NCI-H1694 (cell line): ENCODE results near the gene ARMH3.

ENCODE experiments used
- DNase-seq: peaks from one replicate; lab custom pipeline; 2025; lab: John Stamatoyannopoulos, UW

The ARMH3 gene

DNA sequence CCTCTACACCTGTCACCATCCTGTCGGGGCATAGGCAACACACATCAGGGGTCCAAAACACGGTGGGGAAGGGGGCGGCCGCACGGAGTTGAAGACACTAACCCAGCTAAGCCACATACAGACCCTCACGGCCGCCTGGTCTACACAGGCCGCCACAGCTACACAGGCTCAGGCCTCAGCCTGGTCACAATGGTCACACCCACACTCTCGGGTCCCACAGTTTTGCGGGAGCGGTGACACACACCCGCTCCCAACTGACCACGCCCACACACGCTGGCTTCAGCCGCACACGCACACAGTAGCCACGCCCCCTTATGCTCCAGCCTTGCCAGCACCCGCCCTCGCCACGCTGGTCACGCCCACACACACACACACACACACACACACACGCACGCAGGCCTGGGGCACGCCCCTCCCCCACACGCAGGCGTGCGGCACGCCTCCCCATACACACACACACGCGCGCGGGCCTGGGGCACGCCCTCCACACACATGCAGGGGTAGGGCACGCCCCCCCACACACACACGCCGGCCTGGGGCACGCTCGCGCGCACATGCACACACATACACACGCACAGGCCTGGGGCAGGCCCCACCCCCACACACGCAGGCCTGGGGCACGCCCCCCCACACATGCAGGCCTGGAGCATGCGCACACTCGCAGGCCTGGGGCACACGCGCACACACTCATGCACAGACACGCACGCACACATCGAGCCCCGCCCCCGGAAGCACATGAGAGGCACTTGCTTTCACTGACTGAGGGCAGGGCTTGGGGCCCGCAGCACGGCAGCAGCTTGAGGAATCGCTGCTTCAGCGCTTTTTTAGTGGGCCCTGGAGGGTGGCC, 225.4 kb downstream of the ARMH3 start:
- peak; percentile 51 for DNase-seq

DNA sequence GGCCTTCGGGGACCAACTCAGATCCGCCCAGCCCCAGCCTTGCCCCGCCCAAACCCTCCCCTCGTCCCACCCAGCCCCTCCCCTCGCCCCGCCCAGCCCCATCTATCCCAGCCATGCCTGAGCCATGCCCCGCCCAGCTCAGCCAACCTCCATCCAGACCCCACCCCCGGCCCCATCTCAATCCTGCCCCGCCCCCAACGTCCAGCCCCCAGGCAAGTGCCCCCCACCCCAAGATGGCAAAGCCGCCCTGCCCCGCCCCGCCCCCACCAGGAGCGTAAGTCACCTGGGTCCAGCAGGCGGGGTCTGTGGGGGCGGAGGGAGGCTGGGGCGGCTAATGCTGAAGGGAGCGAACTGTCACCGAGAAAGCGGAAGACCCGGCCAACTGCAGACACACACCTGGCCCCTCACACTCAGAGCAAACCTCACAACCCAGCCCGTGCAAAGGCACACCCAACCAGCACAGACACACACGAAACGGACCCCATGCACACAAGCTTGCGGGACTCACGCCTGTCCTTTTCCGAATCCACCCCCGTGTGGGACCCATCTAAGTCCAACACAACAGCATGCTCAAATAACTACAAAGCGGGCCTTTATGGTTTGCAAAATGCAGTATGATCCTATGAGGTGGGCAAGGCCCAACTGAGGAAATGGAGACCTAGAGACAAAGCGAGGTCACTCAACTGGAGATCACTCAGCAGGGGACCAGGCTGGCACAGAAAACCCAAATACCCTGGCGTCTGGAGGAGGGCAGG, 226.2 kb downstream of the ARMH3 start:
- DNase-seq: no peak

DNA sequence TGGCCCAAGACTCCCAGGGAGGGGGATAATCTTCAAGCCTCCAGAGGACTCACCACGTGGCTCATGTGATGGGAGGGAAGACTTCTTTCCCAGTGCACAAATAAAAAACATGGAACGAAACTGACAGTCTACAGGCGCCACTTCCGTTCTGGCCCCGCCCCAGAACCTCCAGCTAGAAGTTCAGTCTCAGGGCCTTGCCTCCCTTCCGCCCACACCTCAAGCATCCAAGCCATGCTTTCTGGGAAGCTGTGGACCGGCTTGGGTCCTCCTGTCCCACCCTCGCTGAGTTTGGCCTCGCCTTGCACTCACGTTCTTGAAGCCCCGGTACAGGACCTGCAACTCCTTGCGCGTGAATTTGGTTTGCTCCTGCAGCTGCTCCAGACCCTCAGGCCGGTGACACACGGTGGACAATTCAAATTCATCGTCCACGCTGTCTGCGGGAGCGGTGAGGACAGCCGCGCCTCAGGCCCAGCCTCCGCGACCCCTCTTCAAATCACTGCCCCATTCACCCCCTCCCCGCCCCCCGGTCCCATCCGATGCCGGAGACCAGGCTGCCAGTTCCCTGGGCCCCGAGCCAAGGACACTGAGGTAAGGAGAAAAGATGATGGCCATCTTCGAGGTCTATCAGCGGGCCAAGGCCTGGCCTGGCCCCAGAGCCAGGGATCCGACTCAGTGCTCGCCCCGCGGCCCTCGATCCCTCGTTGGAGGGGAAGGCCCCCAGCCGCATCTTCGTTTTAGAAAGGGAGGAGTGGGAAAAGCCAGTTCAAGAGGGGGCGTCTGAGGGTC, 227.0 kb downstream of the ARMH3 start:
- DNase-seq: no peak

DNA sequence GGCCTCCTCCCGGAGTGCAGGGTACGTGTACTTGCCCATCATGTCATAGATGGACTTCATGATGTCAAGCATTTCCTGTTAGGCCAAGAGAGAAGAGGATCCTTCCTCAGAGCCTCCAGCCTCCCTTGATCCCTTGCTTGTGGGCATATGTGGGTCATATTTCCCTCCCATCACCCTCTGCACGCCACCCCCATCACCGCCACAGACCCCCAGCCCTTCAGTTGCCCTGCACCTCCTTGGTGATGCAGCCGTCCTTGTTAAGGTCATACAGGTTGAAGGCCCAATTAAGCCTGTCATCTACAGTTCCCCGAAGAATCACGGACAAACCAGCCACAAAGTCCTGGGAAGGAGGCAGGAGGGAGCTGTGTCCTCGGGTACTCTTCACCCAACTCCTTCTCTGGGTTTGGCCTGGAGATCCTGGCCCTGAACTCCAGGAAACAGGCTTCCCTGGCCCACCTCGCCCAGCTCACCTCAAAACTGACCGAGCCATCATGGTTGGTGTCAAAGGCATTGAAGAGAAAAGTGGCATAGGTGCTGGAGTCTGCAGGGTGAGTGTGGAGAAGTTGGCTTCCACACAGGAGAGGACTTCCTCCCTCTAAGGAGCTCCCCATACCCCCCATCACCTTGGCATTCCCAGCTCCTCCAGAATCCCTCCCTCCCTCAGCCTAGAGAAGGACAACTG, 227.9 kb downstream of the ARMH3 start:
- no peak for DNase-seq

DNA sequence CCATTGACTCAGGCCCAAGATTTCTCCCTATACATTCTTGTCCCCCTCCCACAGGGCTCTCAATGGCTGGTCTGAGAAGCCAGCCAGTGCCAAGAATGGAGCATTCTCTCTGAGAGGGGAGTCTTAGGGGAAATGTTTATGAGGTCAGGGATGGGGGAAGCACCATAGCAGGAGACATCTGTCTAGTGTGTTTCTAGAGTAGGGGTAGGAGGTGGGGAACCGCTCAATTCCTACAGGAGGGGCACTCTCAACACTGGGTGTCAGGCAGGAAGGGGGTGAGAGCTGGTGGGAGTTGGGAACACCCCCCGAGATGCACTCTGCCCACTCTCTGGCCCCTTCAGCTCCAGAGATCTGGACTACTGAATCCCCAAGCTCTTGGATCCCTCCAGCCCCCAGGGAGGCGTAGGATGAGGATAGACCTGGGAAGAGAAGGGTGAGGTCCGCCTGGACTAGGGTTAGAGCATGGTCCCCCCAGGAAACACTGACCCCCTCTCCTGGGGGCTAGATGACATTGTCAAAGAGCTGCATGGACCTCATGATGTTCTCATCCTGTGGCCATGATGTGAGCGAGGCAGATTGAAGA, 229.0 kb downstream of the ARMH3 start:
- DNase-seq: no peak

DNA sequence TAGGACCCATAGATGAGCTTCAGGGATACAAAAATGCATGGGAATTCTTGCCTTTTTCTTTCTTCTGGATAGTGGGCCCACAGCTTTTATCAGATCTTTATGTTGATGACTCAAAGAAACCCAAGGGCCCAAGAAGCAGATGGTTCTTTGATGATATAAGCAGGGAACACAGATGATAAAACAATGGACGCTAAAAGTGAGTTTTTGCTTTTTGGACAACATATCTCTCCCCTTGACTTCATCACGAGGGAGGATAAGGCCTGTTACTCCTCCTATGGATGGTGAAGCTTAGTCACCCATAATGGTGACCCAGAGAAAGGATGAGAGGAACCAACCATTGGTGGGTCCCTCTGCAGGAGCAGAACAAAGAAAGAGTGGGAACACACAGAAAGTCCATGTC, 231.2 kb downstream of the ARMH3 start:
- DNase-seq: no peak

DNA sequence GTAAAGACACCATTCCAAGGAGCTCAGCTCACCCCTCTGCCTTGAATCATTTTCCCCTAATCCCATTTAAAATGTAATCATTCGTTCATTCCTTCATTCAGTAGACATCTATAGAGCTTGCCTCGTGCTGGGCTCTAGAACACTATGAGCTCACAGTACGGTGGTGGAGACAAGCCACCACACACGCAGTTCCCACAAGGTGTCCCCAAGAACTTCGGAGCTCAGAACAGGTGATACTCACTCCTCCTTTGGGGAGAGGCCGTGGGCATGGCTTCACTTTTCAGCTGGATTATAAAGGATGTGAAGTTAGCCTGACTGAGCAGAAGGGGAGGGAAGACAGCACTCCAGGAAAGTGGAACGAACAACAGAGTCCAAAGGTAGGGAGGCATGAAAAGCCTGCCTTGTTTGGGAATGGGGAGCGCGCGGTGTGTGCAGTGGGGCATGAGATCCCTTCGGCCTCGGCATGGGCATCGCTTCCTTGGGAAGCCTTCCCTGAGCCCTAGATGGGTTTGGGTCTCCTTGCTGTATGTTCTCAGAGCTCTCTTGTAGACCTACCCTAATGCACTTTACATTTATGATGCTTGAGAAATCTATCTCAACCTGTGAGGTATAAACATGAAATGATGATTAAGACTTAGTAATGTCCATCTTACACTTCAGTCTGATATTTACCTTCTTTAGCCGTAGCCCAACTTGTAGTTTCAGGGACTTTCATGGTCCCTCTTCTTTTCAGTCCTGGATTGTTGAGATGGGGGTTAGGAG, 236.9 kb downstream of the ARMH3 start:
- DNase-seq: no peak

DNA sequence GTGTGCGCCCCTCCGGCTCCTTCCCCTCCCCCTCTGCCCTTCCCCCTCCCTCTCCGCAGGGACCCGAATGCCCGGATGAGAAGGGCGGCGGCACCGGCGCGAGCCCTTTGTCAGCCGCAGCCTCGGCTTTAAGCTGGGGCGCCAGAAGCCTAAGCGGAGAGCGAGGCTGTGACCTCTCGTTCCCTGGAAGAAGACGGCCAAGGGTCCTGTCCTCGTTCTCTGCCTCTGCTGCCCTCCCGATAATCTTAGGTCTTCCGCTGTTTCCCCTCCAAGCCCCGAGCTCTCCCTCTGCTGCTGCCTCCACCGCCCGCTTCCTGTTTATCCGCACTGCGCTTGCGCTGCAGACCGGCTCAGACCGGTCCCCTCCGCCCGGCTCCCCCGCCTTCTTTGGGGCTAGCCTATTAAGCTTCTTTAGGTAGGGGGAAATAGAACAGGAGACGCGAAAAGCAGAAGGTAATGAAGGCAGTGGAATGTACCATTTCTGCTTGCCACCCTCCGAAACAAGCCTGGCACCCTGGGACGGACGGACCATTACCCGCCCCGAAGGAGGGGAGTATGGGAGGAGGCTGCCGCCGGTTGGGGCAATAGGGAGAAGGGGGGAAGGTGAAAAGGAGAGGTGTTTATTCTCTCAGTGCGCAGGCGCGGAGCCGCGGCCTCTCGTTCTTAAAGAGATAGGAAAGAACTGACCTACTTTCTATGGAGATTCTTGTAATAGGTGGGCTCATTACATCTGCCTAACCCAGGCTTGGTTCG, 237.7 kb downstream of the ARMH3 start, which contains the start of gene OGA:
OGA (minus strand) TSS at position 326 of the 753 bp plus-strand sequence. CDS start 422 bp downstream, outside the sequence.
- DNase-seq: peak; percentile 97

DNA sequence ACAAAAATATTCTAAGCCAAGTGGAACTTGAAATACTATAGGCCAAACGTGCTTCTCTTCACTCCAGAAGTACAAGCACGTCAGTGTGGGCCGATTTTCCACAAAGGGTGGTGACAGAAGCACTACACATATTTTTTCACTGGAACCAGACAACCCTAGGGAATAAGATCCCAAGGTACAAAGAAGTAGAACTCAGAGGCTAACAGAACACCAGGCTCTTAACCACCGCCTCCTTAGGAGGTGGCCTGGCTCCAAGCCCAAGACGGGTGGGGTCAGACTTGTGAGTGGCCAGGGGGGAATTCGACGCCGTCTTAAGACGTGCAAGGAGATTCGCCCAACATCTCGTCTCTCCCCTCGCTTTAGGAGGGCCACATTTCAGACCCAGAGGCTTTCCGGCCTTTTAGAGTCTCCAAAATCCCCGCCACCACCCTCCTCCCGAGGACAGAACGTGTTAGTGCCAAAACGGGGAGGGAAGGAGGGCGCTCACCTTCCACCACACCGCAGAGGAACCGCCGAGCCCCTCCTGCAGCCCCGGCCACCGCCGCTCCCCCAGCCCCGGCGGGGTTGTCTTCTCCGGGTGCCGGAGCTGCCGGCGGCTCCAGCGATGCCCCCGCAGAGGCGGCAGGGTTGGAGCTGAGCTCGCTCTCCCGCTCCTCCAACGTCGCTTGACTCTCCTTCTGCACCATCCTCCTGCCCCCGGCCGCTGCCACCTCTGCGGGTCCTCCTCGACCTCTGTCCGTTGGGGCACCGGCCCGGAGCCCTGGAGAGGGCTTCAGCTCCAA, 238.4 kb downstream of the ARMH3 start:
- DNase-seq: no peak

DNA sequence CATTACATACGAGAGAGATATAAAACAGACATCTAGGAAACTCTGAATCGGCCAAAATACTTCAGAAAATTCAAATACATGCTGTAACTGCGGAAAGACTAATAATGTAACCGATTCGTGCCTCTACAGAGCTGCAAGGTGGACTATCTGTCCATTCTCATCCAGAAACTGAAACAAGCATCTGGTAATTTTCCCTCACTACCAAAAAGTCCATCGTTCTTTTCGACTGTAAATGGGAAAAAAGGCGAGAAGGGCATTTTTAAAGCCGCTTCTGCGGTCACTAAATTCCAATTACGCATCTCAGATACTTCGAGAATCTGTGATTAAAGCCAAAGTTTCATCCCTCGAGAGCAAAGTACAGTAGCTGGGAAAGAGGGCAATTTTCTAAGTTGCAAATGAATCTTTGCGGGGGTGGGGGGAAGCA, 239.0 kb downstream of the ARMH3 start:
- no peak for DNase-seq

DNA sequence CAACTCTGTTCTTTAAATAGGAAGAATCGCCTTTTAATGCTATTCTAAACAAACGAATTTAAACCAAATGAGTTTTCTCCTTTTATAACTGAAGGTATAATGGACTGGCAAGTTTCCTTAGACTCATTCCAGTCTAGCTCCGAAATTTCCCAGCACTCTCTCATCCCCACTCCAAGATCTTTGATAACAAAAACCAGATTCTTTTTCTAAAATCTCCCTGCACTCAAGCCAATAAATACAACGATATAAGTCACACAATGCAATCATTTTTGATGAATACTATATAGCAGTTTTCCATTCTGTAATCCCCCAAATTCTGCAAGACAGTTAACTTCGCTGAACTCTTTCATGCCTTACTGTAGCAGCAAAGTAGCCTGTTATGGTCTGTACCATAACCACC, 239.6 kb downstream of the ARMH3 start:
- DNase-seq: no peak

DNA sequence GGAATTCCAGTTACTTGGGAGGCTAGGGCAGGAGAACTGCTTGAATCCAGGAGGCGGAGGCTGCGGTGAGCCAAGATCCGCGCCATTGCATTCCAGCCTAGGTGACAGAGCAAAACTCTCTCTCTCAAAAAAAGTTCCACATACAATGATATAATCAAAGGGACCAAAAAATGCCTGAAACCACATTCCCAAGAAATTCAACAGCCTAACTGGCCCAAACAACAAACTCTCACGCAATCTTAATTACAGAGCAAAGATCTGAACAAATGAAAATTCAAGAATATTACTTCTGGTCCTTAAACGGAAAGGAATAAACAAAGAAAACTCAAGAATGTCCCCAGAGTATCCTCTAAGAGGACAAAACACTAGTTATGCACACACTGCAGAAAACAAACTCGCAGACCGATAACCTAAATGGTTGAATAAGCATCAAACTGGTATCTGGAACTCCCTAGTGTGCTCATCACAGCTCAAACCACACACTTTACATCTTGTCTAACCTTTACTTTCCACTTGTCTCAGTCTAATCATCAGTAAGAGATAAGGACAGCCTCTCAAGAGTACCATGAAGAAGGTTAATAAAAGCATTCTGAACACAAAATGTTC, 241.4 kb downstream of the ARMH3 start:
- DNase-seq: no peak

DNA sequence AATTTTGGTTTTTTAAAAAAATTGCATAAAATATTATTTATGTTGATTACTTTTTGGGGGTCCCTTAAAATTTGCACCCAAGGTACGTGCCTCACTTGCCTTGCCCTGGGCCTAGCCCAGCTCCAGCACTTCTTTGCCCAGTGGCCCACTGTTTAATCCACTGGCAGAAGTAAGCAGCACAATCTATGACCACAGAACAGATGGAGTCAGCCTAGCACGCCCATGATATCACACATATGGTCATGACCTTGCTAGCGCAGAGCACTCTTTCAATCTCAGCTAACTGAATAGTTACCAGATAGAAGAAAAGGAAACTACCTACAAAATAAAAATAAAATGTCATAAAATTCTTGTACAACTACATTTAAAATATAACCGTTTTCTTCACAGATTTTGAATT, 243.4 kb downstream of the ARMH3 start:
- DNase-seq: no peak

DNA sequence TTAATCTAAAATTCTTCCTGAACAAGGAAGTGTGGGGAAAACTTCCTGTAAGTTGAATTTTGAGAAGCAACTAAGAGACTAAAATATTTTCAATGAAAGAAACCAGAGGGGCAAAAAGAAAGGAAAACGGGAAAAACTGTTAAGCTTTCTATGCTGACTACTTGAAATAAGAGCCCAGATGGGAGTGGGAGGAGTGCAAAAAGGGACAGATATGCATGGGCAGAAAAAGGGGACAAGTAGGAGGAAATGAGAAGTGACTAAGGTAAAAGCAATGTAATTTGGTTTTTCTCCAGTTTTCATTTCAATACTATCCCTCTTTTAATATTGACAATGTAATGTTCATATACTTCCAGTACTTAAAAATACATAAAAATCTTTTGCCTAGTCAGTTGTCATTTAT, 248.8 kb downstream of the ARMH3 start:
- DNase-seq: no peak

DNA sequence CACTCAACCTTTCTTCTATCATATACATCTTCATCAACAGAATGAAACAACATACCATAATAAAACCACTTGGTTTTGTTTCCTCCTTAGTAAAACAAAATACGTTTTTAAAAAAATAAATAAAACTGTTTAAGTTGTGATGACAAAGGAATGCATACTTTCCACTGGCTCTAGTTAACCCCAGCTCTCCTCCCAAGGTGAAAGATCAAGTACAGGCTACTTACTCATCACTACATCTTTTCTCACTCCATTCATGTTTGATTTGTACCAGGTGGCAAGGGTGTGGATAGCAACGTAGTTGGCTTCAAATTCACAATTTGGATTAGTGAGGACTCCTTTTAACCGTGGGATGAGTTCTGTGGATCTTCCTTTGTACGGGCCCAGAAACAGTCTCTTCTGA, 252.5 kb downstream of the ARMH3 start:
- no peak for DNase-seq

DNA sequence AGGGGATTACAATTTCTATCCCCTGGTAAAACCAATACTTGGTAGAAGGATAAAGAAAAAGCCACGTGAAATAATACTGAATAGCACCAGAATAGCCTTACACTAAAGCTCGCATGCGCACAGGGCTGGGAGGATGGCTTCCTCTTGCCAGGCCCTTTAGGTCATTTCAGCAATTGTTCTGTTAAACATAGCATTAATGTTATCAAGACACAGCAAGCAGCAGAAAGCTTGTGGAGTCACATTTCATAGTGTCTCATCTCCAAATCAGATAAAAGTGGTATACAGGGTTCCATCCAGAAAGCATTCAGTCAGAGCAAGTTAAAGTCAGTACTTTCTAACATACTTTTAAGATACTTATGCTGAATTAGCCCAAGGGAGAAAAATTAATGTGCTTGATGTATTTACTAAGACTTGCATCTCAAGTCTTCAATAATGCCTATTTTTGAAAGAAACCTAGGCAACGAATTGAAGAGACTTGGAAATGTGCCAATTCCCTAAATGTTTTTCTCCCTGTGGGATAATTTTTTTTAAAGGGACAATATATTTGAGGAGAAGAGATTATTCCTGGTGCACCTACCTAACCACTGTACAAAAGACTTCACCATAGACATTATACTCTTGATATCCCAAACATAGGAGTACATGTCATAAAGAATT, 258.4 kb downstream of the ARMH3 start:
- DNase-seq: no peak
